Measurements from ENCODE around the gene ZSWIM6. TPM values are rescaled to one million over a fixed set of nuclear protein-coding genes. Genes with fewer than 3 reads are reported as not detected.

Gene ZSWIM6
- total and polyA plus RNA-seq, 2 experiments from 2014 or later, result 3.9 to 6.0 TPM

GRCh38 chr5:61311836-61312808 lies 19.9 kb upstream of the ZSWIM6 start:
- Mint-ChIP-seq H3K4me1 (peaks cover 14% of the 10 kb centered on the region), H3K9me3 (no peaks in the 10 kb centered on the region), H3K27me3 (ENCODE audit: insufficient read depth, low read depth, poor library complexity) (peaks cover 15% of the 10 kb centered on the region), H3K36me3 (ENCODE audit: low read depth) (no peaks in the 10 kb centered on the region), H3K27ac (no peak overlapping the region), H3K4me3 (no peak overlapping the region)
- ATAC-seq (no peak), DNase-seq (ENCODE audit: low spot score) (no peak)
- Histone ChIP-seq H3F3A (replicated peaks; ENCODE audit: low read depth) (no peaks in the 10 kb centered on the region), H3K36me3 (ENCODE audit: insufficient read depth) (no peaks in the 10 kb centered on the region), H3K27me3 (ENCODE audit: insufficient read depth) (peaks cover 47% of the 10 kb centered on the region), H3K4me1 (ENCODE audit: insufficient read depth) (no peaks in the 10 kb centered on the region; the same call in 1 of the 2 replicates), H3K27ac (ENCODE audit: low read depth) (no peak overlapping the region), H3K9me2 (ENCODE audit: insufficient read depth) (no peaks in the 10 kb centered on the region), H2AFZ (no peak overlapping the region), H4K20me1 (replicated peaks; ENCODE audit: insufficient read depth) (no peaks in the 10 kb centered on the region), H3K4me2 (no peak overlapping the region), H3K4me3 (no peak overlapping the region), H3K79me2 (replicated peaks; ENCODE audit: insufficient read depth) (no peaks in the 10 kb centered on the region)
- TF ChIP-seq ZNF331 (CRISPR knock-in tag; IDR thresholded peaks at IDR 0.05; ENCODE audit: low read depth), result no peak
- TF ChIP-seq, protein P1, sequence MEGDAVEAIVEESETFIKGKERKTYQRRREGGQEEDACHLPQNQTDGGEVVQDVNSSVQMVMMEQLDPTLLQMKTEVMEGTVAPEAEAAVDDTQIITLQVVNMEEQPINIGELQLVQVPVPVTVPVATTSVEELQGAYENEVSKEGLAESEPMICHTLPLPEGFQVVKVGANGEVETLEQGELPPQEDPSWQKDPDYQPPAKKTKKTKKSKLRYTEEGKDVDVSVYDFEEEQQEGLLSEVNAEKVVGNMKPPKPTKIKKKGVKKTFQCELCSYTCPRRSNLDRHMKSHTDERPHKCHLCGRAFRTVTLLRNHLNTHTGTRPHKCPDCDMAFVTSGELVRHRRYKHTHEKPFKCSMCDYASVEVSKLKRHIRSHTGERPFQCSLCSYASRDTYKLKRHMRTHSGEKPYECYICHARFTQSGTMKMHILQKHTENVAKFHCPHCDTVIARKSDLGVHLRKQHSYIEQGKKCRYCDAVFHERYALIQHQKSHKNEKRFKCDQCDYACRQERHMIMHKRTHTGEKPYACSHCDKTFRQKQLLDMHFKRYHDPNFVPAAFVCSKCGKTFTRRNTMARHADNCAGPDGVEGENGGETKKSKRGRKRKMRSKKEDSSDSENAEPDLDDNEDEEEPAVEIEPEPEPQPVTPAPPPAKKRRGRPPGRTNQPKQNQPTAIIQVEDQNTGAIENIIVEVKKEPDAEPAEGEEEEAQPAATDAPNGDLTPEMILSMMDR (conservative IDR thresholded peaks at IDR 0.05; ENCODE audit: low read depth in 2 of 2), result no peak
- TF ChIP-seq, protein P2, sequence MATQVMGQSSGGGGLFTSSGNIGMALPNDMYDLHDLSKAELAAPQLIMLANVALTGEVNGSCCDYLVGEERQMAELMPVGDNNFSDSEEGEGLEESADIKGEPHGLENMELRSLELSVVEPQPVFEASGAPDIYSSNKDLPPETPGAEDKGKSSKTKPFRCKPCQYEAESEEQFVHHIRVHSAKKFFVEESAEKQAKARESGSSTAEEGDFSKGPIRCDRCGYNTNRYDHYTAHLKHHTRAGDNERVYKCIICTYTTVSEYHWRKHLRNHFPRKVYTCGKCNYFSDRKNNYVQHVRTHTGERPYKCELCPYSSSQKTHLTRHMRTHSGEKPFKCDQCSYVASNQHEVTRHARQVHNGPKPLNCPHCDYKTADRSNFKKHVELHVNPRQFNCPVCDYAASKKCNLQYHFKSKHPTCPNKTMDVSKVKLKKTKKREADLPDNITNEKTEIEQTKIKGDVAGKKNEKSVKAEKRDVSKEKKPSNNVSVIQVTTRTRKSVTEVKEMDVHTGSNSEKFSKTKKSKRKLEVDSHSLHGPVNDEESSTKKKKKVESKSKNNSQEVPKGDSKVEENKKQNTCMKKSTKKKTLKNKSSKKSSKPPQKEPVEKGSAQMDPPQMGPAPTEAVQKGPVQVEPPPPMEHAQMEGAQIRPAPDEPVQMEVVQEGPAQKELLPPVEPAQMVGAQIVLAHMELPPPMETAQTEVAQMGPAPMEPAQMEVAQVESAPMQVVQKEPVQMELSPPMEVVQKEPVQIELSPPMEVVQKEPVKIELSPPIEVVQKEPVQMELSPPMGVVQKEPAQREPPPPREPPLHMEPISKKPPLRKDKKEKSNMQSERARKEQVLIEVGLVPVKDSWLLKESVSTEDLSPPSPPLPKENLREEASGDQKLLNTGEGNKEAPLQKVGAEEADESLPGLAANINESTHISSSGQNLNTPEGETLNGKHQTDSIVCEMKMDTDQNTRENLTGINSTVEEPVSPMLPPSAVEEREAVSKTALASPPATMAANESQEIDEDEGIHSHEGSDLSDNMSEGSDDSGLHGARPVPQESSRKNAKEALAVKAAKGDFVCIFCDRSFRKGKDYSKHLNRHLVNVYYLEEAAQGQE (IDR thresholded peaks at IDR 0.05; ENCODE audit: unreplicated experiment), result no peak
- TF ChIP-seq EZH2phosphoT487 (IDR thresholded peaks at IDR 0.05; ENCODE audit: unreplicated experiment), result no peak
- no peak for TF ChIP-seq ETS1 (IDR thresholded peaks at IDR 0.05)
- no peak for TF ChIP-seq EZH2 (IDR thresholded peaks at IDR 0.05; ENCODE audit: low read depth, unreplicated experiment)
- no peak for TF ChIP-seq NANOG (IDR thresholded peaks at IDR 0.05; ENCODE audit: borderline replicate concordance)
- no peak for TF ChIP-seq POLR2AphosphoS5 (IDR thresholded peaks at IDR 0.05; ENCODE audit: low read depth)
- no peak for TF ChIP-seq ZNF114 (CRISPR knock-in tag; IDR thresholded peaks at IDR 0.05)
- TF ChIP-seq JUNB (IDR thresholded peaks at IDR 0.05; ENCODE audit: unreplicated experiment), result no peak

Data from GM23338 (cell line).